OCI-LY3 (cell line): ENCODE measurements around the gene TMEM270.

ENCODE experiments used
- EZH2phosphoT487 ChIP-seq: fragments of 200-600 bp; shearing (Covaris generic); IDR thresholded peaks from 2 replicates; pipeline ENCODE4 v1.6.1; 2018; ENCODE audit warnings: antibody characterized with exemption, mixed run types, low read depth
- TF ChIP-seq, protein P1 (sequence below): fragments of 200-600, 300-600 bp; sonication (generic); IDR thresholded peaks from 2 replicates; pipeline ENCODE4 v1.5.1; 2014; ENCODE audit warnings: antibody characterized with exemption, low read length, low read depth

- TF ChIP-seq, protein P1, sequence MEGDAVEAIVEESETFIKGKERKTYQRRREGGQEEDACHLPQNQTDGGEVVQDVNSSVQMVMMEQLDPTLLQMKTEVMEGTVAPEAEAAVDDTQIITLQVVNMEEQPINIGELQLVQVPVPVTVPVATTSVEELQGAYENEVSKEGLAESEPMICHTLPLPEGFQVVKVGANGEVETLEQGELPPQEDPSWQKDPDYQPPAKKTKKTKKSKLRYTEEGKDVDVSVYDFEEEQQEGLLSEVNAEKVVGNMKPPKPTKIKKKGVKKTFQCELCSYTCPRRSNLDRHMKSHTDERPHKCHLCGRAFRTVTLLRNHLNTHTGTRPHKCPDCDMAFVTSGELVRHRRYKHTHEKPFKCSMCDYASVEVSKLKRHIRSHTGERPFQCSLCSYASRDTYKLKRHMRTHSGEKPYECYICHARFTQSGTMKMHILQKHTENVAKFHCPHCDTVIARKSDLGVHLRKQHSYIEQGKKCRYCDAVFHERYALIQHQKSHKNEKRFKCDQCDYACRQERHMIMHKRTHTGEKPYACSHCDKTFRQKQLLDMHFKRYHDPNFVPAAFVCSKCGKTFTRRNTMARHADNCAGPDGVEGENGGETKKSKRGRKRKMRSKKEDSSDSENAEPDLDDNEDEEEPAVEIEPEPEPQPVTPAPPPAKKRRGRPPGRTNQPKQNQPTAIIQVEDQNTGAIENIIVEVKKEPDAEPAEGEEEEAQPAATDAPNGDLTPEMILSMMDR = no peak
- no peak for TF ChIP-seq EZH2phosphoT487
Measured at GRCh38 chr7:73830681-73831583, 30.0 kb upstream of the TMEM270 start, which contains the start of gene CLDN4.
